MM.1S (cell line): ENCODE measurements around the gene AFP.

ENCODE experiments used
- DNase-seq: peaks from one replicate; pipeline ENCODE4 v3.0.0-alpha.2; 2015
- H2AFZ ChIP-seq: fragments of 300-600 bp; sonication (generic); 2 replicates; pipeline ENCODE4 v1.6.0; 2016; ENCODE audit warnings: antibody characterized with exemption, low read length
- H3F3A ChIP-seq: fragments of 300-600 bp; sonication (generic); 2 replicates; pipeline ENCODE4 v1.6.1; 2016; ENCODE audit warnings: mild to moderate bottlenecking, antibody characterized with exemption, low read length, moderate library complexity, mixed read lengths; ENCODE audit not compliant: insufficient read depth
- H3K27ac ChIP-seq: fragments of 300-600 bp; sonication (generic); 2 replicates; pipeline ENCODE4 v1.5.1; 2016; ENCODE audit warnings: mild to moderate bottlenecking, low read length
- H3K27me3 ChIP-seq: fragments of 300-600 bp; sonication (generic); replicated peaks from 2 replicates; pipeline ENCODE4 v1.6.0; 2016; ENCODE audit warnings: low read length; ENCODE audit not compliant: insufficient read depth
- H3K36me3 ChIP-seq: fragments of 300-600 bp; sonication (generic); replicated peaks from 2 replicates; pipeline ENCODE4 v1.6.1; 2016; ENCODE audit warnings: mild to moderate bottlenecking, low read length, mixed read lengths; ENCODE audit not compliant: insufficient read depth
- H3K4me1 ChIP-seq: fragments of 300-600 bp; sonication (generic); 2 replicates; pipeline ENCODE4 v1.6.1; 2016; ENCODE audit warnings: low read length, mixed read lengths
- H3K4me2 ChIP-seq: fragments of 300-600 bp; sonication (generic); 2 replicates; pipeline ENCODE4 v1.6.0; 2016; ENCODE audit warnings: low read depth, low read length
- H3K4me3 ChIP-seq: fragments of 300-600 bp; sonication (generic); 2 replicates; pipeline ENCODE4 v1.5.1; 2016; ENCODE audit warnings: low read length, mixed read lengths
- H3K79me2 ChIP-seq: fragments of 300-600 bp; sonication (generic); 2 replicates; pipeline ENCODE4 v1.6.1; 2016; ENCODE audit warnings: mixed run types, low read length, mixed read lengths
- H3K9ac ChIP-seq: fragments of 300-600 bp; sonication (generic); 2 replicates; pipeline ENCODE4 v1.6.1; 2016; ENCODE audit warnings: low read length, mixed read lengths
- H3K9me2 ChIP-seq: fragments of 300-600 bp; sonication (generic); replicated peaks from 2 replicates; pipeline ENCODE4 v1.6.1; 2016; ENCODE audit warnings: mild to moderate bottlenecking, low read length, mixed read lengths; ENCODE audit not compliant: insufficient read depth
- H3K9me3 ChIP-seq: fragments of 300-600 bp; sonication (generic); replicated peaks from 2 replicates; pipeline ENCODE4 v1.6.1; 2016; ENCODE audit warnings: mild to moderate bottlenecking, low read length, mixed read lengths; ENCODE audit not compliant: insufficient read depth
- H4K20me1 ChIP-seq: fragments of 300-600 bp; sonication (generic); 2 replicates; pipeline ENCODE4 v1.6.1; 2016; ENCODE audit warnings: mild to moderate bottlenecking, low read length, moderate library complexity, mixed read lengths; ENCODE audit not compliant: insufficient read depth
- CTCF ChIP-seq: fragments of 300-600 bp; sonication (generic); IDR thresholded peaks from 2 replicates; pipeline ENCODE4 v1.5.1; 2016; ENCODE audit warnings: antibody characterized with exemption, low read length, mixed read lengths
- EZH2 ChIP-seq: fragments of 300-600 bp; sonication (generic); optimal IDR thresholded peaks from 2 replicates; pipeline ENCODE3; 2017; ENCODE audit warnings: low read depth, mild to moderate bottlenecking, antibody characterized with exemption, low read length, mixed read lengths
- EZH2phosphoT487 ChIP-seq: fragments of 300-600 bp; sonication (generic); IDR thresholded peaks from 2 replicates; pipeline ENCODE4 v1.6.1; 2018; ENCODE audit warnings: antibody characterized with exemption, low read length

Gene AFP

GRCh38 chr4:73404457-73404856 lies 31.6 kb upstream of the AFP start:
- no peaks in the 10 kb centered on the region for H3F3A ChIP-seq
- H3K9me2 ChIP-seq, result no peaks in the 10 kb centered on the region
- no peaks in the 10 kb centered on the region for H3K27me3 ChIP-seq
- H3K36me3 ChIP-seq, result no peaks in the 10 kb centered on the region
- no peak overlapping the region for H3K4me2 ChIP-seq
- TF ChIP-seq EZH2 (no peak), EZH2phosphoT487 (no peak), CTCF (no peak)
- no peak for DNase-seq
- no peaks in the 10 kb centered on the region for H3K9me3 ChIP-seq
- no peak overlapping the region for H3K27ac ChIP-seq
- H2AFZ ChIP-seq, result no peak overlapping the region
- no peak overlapping the region for H3K9ac ChIP-seq
- no peaks in the 10 kb centered on the region for H3K4me1 ChIP-seq
- H4K20me1 ChIP-seq, result no peaks in the 10 kb centered on the region
- H3K79me2 ChIP-seq, result no peaks in the 10 kb centered on the region
- no peak overlapping the region for H3K4me3 ChIP-seq

GRCh38 chr4:73405138-73405537 lies 30.9 kb upstream of the AFP start:
- H3K27me3 ChIP-seq, result no peaks in the 10 kb centered on the region
- no peaks in the 10 kb centered on the region for H3F3A ChIP-seq
- no peak overlapping the region for H3K9ac ChIP-seq
- H3K4me2 ChIP-seq, result no peak overlapping the region
- H3K36me3 ChIP-seq, result no peaks in the 10 kb centered on the region
- no peaks in the 10 kb centered on the region for H3K79me2 ChIP-seq
- H2AFZ ChIP-seq, result no peak overlapping the region
- H3K27ac ChIP-seq, result no peak overlapping the region
- no peaks in the 10 kb centered on the region for H3K9me2 ChIP-seq
- H3K9me3 ChIP-seq, result no peaks in the 10 kb centered on the region
- H3K4me1 ChIP-seq, result no peaks in the 10 kb centered on the region
- no peaks in the 10 kb centered on the region for H4K20me1 ChIP-seq
- TF ChIP-seq CTCF (no peak), EZH2 (no peak), EZH2phosphoT487 (no peak)
- no peak overlapping the region for H3K4me3 ChIP-seq
- no peak for DNase-seq

- Histone ChIP-seq H2AFZ (no peak overlapping the region), H3K79me2 (no peaks in the 10 kb centered on the region), H4K20me1 (no peaks in the 10 kb centered on the region), H3K4me3 (no peak overlapping the region), H3F3A (no peaks in the 10 kb centered on the region), H3K27ac (no peak overlapping the region), H3K9me3 (no peaks in the 10 kb centered on the region), H3K4me1 (no peaks in the 10 kb centered on the region), H3K9me2 (no peaks in the 10 kb centered on the region), H3K9ac (no peak overlapping the region), H3K27me3 (no peaks in the 10 kb centered on the region), H3K36me3 (no peaks in the 10 kb centered on the region), H3K4me2 (no peak overlapping the region)
- DNase-seq, result no peak
- TF ChIP-seq EZH2, result no peak
- no peak for TF ChIP-seq CTCF
Observed at GRCh38 chr4:73406548-73406875, 29.5 kb upstream of the AFP start.

- H3K4me2 ChIP-seq, result no peak overlapping the region
- no peaks in the 10 kb centered on the region for H3K4me1 ChIP-seq
- no peaks in the 10 kb centered on the region for H3F3A ChIP-seq
- H2AFZ ChIP-seq, result no peak overlapping the region
- no peak overlapping the region for H3K9ac ChIP-seq
- no peak for TF ChIP-seq EZH2
- no peak for TF ChIP-seq EZH2phosphoT487
- no peak for TF ChIP-seq CTCF
- no peaks in the 10 kb centered on the region for H3K36me3 ChIP-seq
- no peaks in the 10 kb centered on the region for H3K27me3 ChIP-seq
- no peak overlapping the region for H3K27ac ChIP-seq
- H3K9me3 ChIP-seq, result no peaks in the 10 kb centered on the region
- no peak overlapping the region for H3K4me3 ChIP-seq
- DNase-seq, result no peak
- no peaks in the 10 kb centered on the region for H4K20me1 ChIP-seq
- no peaks in the 10 kb centered on the region for H3K79me2 ChIP-seq
- no peaks in the 10 kb centered on the region for H3K9me2 ChIP-seq
Observed at GRCh38 chr4:73407227-73407673, 28.8 kb upstream of the AFP start.
